PC-9 (cell line): ENCODE measurements around the gene NTF3. TPM values are rescaled to one million over a fixed set of nuclear protein-coding genes. Genes with fewer than 3 reads are reported as not detected.

Experiments used
- BruUV-seq: library from RNA; stranded (reverse); fragments of 400-500 nt; replicated peaks from 2 replicates; lab custom pipeline; 2021; lab: Mats Ljungman, UMichigan
- CTCF ChIA-PET: fragments of 300-600 bp; sonication (Branson Sonifier 250); formaldehyde crosslinking; loops from one replicate; lab custom pipeline; 2022; ENCODE audit warnings: antibody characterized with exemption; lab: Charles Lee
- POLR2A ChIA-PET: fragments of 300-600 bp; sonication (Branson Sonifier 250); formaldehyde crosslinking; loops from one replicate; lab custom pipeline; 2022; ENCODE audit warnings: antibody characterized with exemption; ENCODE audit not compliant: unreplicated experiment; lab: Charles Lee
- DNase-seq, 2 experiments: peaks; one replicate each; pipeline versions ENCODE4 v3.0.0 to v3.0.0-alpha.2; 2015 to 2022; ENCODE audit warnings: mixed read lengths in 1 of 2
- H2AFZ ChIP-seq: fragments of 200-600 bp; sonication (generic); 2 replicates; pipeline ENCODE4 v1.8.1; 2017; ENCODE audit warnings: antibody characterized with exemption
- H3F3A ChIP-seq: fragments of 200-600 bp; sonication (generic); 2 replicates; pipeline ENCODE4 v1.8.1; 2017; ENCODE audit warnings: antibody characterized with exemption, mild to moderate bottlenecking, low read depth; ENCODE audit not compliant: insufficient read depth
- H3K27ac ChIP-seq: fragments of 200-600 bp; sonication (generic); 2 replicates; pipeline ENCODE4 v1.6.1; 2016; ENCODE audit warnings: mixed run types
- H3K27me3 ChIP-seq: fragments of 200-600 bp; sonication (generic); 2 replicates; pipeline ENCODE4 v1.6.1; 2016; ENCODE audit warnings: low read depth, mixed run types; ENCODE audit not compliant: insufficient read depth
- H3K36me3 ChIP-seq: fragments of 200-600 bp; sonication (generic); 2 replicates; pipeline ENCODE4 v1.6.1; 2016; ENCODE audit warnings: low read depth, mixed run types
- H3K4me1 ChIP-seq: fragments of 200-600 bp; sonication (generic); replicated peaks from 2 replicates; pipeline ENCODE4 v1.6.1; 2016; ENCODE audit warnings: mixed run types; ENCODE audit not compliant: insufficient read depth
- H3K4me2 ChIP-seq: fragments of 200-600 bp; sonication (generic); 2 replicates; pipeline ENCODE4 v1.6.1; 2017; ENCODE audit warnings: mixed run types
- H3K4me3 ChIP-seq: fragments of 200-600 bp; sonication (generic); 2 replicates; pipeline ENCODE4 v1.6.1; 2016; ENCODE audit warnings: mixed run types
- H3K79me2 ChIP-seq: fragments of 200-600 bp; sonication (generic); 2 replicates; pipeline ENCODE4 v1.6.1; 2017; ENCODE audit warnings: low read depth, mixed run types
- H3K9me2 ChIP-seq: fragments of 200-600 bp; sonication (generic); 2 replicates; pipeline ENCODE4 v1.8.1; 2017; ENCODE audit warnings: mild to moderate bottlenecking; ENCODE audit not compliant: insufficient read depth
- H3K9me3 ChIP-seq: fragments of 200-600 bp; sonication (generic); 2 replicates; pipeline ENCODE4 v1.8.1; 2016; ENCODE audit warnings: low read depth; ENCODE audit not compliant: insufficient read depth
- H4K20me1 ChIP-seq: fragments of 200-600 bp; sonication (generic); 2 replicates; pipeline ENCODE4 v1.8.1; 2017; ENCODE audit not compliant: insufficient read depth
- EZH2 ChIP-seq: fragments of 200-600 bp; sonication (generic); IDR thresholded peaks from 2 replicates; pipeline ENCODE4 v1.8.0; 2017; ENCODE audit warnings: antibody characterized with exemption, low read depth
- intact Hi-C: fragments of 100-400 bp; cut with micrococcal nuclease; formaldehyde crosslinking; loops from one replicate; pipeline ENCODE4 v1.10.0; 2022; ENCODE audit not compliant: unreplicated experiment
- total RNA-seq: library from RNA; stranded (reverse); gene quantifications from 2 replicates; pipeline ENCODE4 v1.2.3, GENCODE V29; 2021
- TF ChIP-seq, protein P1 (sequence below): fragments of 200-600 bp; sonication (generic); conservative IDR thresholded peaks from 2 replicates; pipeline ENCODE4 v1.6.1; 2017; ENCODE audit warnings: mixed run types, antibody characterized with exemption, mild to moderate bottlenecking, moderate library complexity

Gene NTF3
- total RNA-seq, 1 experiment from 2014 or later = not detected

GRCh38 chr12:5537771-5538170 is 105.9 kb downstream of the NTF3 start:
- no peaks in the 10 kb centered on the region for H3K9me3 ChIP-seq
- H4K20me1 ChIP-seq = no peaks in the 10 kb centered on the region
- no peak for DNase-seq
- ChIA-PET POLR2A (no interaction called here), CTCF (no interaction called here)
- no peaks in the 10 kb centered on the region for H3K36me3 ChIP-seq
- no peaks in the 10 kb centered on the region for H3F3A ChIP-seq
- H2AFZ ChIP-seq = no peak overlapping the region
- no peak overlapping the region for H3K4me3 ChIP-seq
- TF ChIP-seq, protein P1, sequence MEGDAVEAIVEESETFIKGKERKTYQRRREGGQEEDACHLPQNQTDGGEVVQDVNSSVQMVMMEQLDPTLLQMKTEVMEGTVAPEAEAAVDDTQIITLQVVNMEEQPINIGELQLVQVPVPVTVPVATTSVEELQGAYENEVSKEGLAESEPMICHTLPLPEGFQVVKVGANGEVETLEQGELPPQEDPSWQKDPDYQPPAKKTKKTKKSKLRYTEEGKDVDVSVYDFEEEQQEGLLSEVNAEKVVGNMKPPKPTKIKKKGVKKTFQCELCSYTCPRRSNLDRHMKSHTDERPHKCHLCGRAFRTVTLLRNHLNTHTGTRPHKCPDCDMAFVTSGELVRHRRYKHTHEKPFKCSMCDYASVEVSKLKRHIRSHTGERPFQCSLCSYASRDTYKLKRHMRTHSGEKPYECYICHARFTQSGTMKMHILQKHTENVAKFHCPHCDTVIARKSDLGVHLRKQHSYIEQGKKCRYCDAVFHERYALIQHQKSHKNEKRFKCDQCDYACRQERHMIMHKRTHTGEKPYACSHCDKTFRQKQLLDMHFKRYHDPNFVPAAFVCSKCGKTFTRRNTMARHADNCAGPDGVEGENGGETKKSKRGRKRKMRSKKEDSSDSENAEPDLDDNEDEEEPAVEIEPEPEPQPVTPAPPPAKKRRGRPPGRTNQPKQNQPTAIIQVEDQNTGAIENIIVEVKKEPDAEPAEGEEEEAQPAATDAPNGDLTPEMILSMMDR = no peak
- no peak for TF ChIP-seq EZH2
- no peaks in the 10 kb centered on the region for H3K79me2 ChIP-seq
- BruUV-seq = no TSS peak
- no peak overlapping the region for H3K27ac ChIP-seq
- H3K27me3 ChIP-seq = peaks cover 62% of the 10 kb centered on the region
- no peaks in the 10 kb centered on the region for H3K4me1 ChIP-seq
- H3K9me2 ChIP-seq = no peaks in the 10 kb centered on the region
- no peak overlapping the region for H3K4me2 ChIP-seq
- intact Hi-C loops = no loop called here
